Bone marrow (tissue), 2 donors: Measurements from ENCODE around the gene KCNG2.
"Not testable (repeated sequence)": the region's sequence is repeated elsewhere in the genome, so short reads cannot be mapped to it uniquely, and the experiment has no call there.

Experiments
- DNase-seq, 2 donors: peaks; one replicate each; lab custom pipeline; 2025; lab: John Stamatoyannopoulos, UW

The KCNG2 gene

GRCh38 chr18:79797518-79798345, at the start of gene KCNG2:
KCNG2 (plus strand) TSS chr18:79797938; CDS start chr18:79863668, 65,730 bp downstream.
- DNase-seq: no peak

DNA sequence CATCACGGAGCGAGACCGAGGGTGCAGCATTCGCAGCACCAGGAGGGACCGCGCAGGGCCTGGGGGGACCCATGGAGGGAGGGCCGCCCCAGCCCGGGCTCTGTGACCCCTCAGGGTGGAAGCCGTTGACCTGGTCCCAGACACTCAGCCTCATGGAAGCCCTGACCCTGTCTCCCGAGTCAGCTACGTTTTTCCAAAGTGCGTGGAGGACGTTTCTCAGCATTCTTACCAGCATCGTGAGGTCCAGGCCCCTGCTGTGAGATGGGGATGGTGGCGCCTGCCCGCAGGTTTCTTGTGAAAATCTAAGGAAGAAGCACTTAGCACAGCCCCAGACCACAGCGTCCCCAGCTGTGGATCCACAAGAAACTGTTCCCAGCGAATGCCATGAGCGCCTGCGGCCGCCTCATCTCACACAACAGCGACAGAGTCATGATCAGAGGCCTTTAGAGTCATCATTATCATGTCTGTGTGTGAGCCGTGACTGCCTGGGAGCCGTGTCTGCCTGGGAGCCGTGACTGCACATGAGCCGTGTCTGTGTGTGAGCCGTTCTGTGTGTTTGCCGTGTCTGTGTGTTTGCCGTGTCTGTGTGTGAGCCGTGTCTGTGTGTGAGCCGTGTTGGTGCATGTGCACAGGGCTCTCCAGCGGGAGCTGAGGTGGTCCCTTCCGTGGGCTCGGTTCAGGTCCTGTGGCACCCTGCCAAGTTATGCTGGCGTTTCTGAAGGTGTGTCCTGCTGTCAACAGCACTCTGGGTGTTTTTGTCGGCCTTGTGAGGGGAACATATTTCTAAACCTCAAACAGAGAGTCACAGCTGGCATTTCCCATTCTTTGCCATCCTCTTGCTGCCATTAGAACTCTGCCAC, 49.2 kb upstream of the KCNG2 start:
- DNase-seq: no peak

- DNase-seq: no peak
These were observed 48.2 kb upstream of the KCNG2 start for GRCh38 chr18:79749251-79750191.

GRCh38 chr18:79750980-79751571, 46.7 kb upstream of the KCNG2 start:
- DNase-seq: no peak

DNA sequence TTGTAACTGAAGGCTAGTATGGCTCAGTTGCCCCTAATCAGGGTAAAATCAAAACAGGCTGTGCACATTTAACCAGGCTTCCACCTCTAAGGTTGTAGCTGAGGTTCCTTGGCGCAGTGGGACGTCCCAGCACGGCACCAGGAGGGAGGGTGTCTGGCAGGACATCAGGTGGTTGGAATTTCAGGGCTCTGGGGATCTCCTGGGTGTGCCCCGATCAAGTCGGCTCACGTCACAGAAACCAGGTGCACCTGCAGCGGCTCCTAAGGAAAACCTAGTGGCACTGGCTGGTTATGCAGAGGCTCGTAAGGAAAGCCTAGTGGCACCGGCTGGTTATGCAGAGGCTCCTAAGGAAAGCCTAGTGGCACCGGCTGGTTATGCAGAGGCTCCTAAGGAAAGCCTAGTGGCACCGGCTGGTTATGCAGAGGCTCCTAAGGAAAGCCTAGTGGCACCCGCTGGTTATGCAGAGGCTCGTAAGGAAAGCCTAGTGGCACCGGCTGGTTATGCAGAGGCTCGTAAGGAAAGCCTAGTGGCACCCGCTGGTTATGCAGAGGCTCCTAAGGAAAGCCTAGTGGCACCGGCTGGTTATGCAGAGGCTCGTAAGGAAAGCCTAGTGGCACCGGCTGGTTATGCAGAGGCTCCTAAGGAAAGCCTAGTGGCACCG, 45.7 kb upstream of the KCNG2 start:
- DNase-seq: not testable (repeated sequence)

DNA sequence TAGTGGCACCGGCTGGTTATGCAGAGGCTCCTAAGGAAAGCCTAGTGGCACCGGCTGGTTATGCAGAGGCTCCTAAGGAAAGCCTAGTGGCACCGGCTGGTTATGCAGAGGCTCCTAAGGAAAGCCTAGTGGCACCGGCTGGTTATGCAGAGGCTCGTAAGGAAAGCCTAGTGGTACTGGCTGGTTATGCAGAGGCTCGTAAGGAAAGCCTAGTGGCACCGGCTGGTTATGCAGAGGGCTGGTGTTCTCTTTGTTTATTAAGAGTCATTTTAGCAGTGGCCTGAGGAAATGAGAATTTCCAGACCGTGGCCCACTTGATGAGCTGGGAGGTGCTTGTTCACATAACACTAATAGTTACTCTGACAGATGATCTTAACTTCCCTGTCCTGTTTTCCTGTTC, 44.8 kb upstream of the KCNG2 start:
- not testable (repeated sequence) for DNase-seq

DNA sequence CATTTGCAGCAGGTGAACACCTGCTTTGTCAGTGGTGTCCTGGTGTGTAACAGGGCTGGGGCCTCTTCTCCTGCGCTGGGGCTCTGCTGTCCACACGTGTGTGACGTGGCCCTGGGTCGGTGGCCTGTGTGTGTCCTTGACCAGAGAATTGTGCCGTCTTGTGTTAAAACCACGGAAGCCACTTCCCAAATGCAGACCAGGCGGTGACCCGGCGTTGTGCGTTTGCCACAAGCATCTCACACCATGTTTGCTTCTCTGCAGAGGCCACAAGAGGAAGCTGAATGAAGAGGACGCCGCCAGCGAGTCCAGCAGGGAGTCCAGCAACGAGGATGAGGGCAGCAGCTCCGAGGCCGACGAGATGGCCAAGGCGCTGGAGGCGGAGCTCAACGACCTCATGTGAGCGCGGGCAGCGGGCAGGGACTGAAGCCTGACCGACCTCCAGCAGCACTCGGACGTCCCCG, 44.3 kb upstream of the KCNG2 start:
- no peak for DNase-seq

GRCh38 chr18:79754022-79754761, 43.5 kb upstream of the KCNG2 start:
- no peak for DNase-seq

DNA sequence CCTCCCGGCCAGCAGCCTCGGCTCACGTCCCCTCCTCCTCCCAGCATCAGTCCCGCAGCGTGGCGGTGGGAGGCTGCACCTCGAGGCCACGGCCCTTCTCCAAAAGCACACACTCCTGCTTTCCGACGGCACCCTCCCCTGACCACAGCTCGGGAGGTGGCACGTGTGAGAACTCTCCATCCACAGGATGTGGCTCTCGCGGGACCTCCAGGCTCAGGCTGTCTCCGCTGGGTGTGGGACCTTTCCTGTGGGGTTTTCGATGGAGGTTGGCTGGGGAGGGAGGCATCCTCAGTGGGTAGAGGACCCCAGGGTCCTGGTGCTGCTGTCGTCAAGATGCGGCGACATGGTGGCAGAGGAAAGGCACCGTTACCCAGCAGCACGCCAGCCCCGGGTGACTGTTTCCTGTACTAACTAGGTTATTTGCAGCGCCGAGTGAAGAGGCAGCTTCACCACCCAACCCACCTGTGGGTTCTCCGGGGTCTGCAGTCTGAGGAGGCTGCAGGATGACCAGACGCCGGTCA, 42.8 kb upstream of the KCNG2 start:
- DNase-seq: no peak

GRCh38 chr18:79755496-79756142, 42.1 kb upstream of the KCNG2 start:
- no peak for DNase-seq

- DNase-seq: no peak
These were observed 41.6 kb upstream of the KCNG2 start for GRCh38 chr18:79756143-79756500.

GRCh38 chr18:79756826-79757225, 40.9 kb upstream of the KCNG2 start:
- no peak for DNase-seq

DNA sequence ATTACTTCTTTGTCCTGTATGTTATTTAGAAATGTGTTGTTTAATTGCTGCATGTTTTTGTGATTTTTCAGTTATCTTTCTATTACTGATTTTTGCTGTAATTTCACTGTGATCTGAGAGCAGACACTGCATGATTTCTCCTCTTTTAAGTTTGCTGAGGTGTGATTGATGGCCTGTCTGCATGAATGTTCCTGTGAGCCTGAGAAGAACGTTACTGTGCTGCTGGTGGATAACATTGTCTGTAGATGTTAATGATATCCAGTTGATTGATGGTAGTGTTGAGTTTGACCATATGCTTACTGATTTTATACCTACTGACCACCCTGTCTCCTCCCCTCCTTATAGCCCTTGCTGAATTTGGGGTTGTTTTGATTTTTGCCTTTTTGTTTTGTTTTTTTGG, 37.4 kb upstream of the KCNG2 start:
- DNase-seq: no peak

DNA sequence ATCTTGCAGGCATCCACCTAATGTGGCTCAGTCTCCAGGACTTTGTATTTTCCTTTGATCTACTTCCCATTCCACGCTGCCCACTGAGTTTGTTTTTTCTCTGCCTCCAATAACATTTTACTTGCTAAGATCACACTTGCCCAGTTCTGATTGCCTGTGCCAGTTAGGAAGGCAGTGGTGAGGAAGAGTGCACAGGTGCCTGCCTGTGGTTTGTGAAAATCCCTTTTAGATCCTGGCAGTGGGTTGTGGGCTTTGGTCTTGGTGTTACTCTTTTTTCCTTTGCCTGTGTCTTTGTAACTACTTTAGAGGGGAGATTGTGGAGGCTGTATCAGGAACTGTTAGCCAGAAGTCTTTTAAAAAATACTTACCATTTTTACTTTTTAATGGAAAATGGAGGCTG, 36.9 kb upstream of the KCNG2 start:
- DNase-seq: no peak

DNA sequence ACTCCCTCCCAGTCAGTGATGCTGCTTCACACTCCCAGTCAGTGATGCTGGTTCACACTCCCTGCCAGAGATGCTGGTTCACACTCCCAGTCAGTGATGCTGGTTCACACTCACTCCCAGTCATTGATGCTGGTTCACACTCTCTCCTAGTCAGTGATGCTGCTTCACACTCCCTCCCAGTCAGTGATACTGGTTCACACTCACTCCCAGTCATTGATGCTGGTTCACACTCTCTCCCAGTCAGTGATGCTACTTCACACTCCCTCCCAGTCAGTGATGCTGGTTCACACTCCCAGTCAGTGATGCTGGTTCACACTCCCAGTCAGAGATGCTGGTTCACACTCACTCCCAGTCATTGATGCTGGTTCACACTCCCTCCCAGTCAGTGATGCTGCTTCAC, 34.3 kb upstream of the KCNG2 start:
- DNase-seq: no peak

DNA sequence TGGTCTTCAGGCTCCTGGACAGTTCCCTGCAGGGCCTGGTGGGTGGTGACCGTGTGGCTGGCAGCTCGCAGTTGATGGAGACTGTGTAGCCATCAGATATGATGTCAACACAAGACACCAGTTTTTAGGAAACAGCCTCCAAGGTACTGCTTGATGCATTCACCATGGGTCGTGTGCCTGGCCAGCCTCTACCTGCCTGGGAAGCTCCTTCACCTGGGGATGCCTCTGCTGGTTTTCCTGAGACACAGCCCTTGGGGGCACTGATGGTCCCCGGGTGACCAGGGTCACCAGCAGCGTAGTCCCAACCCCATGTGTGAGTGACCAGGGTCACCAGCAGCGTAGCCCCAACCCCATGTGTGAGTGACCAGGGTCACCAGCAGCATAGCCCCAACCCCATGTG, 33.6 kb upstream of the KCNG2 start:
- no peak for DNase-seq

DNA sequence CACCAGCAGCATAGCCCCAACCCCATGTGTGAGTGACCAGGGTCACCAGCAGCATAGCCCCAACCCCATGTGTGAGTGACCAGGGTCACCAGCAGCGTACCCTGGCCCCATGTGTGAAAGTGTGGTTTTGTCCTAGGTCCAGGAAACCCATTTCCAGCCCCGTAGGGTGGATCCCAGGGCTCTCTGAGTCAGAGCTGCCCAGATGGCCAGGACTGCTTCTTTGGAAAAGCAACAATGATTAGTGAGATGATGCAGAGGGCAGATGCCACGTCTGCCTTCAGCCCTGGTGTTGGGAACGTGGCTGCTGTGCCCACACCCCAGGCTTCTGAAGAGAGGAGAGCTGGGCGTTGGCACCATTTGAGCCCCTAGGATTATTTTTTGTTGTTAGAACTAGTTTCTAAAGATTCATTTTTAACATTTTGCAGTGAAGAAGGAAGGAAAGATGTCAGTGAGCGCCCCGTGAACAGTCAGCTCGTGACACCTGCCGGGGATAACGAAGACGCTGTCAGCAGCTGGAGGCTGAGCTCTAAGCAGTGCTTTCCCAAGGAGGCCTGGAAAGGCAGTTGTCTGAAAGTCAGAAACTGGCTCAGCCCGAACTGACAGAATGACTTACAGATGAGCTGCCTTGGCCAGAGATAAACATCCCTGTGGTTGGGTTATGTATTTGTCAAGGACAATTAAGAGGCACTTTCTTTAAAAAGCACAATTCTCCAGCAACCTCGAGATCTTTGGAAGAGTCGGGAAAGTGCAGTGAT, 32.1 kb upstream of the KCNG2 start:
- no peak for DNase-seq

GRCh38 chr18:79766308-79766707, 31.4 kb upstream of the KCNG2 start:
- no peak for DNase-seq

- DNase-seq: no peak
These were observed 29.0 kb upstream of the KCNG2 start for GRCh38 chr18:79768745-79769144.
